NCI-H187 treated with DMSO at 0.1 percent for 48 hours (cell line): ENCODE results near the gene SYT1.

Experiments
- DNase-seq: peaks from one replicate; lab custom pipeline; 2025; lab: John Stamatoyannopoulos, UW

Gene SYT1

DNA sequence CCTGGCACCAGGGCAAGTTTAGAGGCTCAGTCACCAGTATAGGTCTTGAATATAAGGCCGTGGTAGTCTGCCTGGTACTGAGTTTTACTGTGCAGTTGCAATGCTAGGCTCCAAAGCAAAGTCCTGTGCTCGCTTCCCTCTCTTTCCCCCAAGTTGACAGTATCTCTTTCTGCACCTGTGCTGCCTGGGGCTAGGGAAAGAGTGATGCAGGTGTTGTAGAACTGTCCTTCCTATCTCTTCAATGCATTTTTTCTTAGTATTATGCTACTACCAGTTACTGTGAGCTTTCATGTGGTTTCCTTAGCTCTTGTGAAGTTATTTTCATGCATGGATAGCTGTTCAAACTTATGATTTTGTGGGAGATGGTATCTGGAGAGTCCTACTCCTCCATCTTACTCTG lies 359.2 kb downstream of the SYT1 start:
- no peak for DNase-seq

DNA sequence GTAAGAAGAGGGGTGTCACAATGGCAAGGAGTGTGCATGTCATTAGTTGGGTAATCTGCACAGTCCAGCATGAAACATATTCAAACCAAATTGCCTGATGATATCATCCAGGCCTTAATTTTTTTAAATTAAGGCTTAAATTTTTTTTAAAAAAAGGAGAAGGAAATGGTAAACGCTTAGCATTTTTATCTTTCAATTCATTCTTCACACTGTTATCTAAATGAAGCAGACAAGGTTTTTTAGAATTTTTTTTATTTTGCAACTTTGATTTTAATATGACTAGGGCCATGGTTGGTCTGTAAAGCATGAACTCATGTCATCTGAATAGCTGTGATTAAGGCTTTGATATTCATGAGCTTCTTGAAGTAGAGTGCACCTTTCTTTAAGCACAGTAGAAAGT lies 362.5 kb downstream of the SYT1 start:
- no peak for DNase-seq

DNA sequence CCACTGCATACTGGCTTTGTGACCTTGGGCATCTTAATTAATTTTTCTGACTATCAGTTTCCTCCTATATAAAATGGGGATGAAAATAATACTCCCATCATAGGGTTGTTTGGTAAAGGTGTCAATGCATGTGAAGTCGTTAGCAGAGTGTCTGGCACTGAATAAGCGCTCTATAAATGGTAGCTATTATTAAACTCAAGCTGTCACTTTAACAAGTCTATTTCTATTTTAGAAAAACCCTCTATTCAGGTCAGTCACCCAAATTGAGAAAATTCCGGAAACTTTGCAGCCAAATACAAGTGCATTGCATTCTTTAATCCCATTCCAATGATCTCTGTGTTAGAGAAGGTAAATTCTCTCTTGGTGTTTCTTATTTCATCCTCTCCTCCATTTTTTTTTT lies 363.1 kb downstream of the SYT1 start:
- no peak for DNase-seq

DNA sequence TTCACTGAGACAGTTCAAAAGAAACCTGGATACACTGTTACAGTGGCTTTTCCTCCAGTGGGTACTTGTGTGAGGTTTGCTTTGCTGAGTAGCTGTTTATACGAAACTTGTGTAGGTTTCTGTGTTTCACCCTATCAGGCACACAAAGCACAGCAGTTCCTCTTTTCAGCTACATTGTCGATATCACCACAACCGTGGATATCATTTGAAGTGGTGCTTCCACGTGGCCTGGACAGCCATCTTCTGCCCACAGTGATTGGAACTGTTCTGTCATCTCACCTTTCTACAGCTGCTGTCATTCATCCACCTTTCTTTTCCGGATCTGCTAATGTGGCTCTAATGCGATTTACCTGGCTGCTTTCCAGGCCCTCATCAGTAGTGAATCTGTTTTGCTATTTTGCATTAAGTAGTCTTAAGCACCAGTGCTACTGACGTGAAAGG lies 368.8 kb downstream of the SYT1 start:
- peak; percentile 96 for DNase-seq

DNA sequence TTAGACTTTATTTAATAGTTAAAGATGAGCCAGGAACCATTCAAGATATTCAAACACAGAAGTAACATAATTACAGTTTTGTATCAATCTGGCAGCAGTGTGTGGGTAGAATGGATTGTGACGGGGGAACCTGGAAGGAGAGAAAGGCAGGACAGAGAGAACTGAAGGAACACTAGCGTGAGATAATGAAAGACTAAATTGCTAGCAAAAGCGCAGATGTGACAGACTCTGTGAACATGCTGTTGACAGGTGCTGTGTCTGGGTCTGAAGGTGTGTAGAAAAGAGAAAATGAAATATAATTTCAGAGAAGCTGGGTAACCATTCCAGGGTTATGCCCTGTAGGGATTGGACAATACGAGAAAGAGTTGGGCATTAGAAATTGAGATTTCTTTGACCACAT lies 372.3 kb downstream of the SYT1 start:
- DNase-seq = no peak

DNA sequence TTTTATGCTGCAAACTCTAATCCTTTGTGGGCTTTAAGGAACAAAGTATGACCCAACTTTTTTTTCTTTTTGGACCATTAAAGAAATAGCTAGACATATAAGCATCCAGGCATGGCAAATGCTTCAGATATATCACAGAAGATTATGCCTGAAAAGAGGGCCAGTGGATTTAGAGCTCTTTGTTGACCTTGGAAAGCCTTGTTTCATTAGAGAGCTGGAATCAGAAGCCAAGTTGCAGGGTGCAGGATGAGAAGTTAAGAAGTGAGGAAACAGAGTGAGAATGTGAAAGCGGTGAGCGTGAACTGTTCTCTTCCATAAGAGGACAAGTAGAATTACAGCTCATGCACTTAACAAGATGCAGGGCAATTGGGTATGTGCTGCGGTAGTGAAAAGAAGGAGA lies 373.7 kb downstream of the SYT1 start:
- DNase-seq = no peak

DNA sequence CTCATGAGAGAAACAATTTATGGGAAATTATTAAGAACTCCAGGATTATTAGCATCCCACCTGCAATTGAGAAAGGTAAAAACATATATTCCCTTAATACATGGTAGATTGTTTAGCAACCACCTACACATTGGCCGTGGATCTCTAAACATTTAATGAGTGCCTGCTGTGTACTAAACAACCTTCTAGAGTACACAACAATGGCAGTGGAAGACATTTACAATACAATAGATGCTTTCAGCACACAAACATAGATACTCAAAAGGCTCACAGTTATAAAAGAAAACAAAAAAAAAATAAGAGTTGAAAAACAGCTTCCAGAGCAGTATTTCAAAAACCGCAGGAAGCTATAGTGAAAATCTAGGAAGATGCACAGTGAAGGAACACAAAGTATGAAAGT lies 382.9 kb downstream of the SYT1 start:
- DNase-seq = no peak

DNA sequence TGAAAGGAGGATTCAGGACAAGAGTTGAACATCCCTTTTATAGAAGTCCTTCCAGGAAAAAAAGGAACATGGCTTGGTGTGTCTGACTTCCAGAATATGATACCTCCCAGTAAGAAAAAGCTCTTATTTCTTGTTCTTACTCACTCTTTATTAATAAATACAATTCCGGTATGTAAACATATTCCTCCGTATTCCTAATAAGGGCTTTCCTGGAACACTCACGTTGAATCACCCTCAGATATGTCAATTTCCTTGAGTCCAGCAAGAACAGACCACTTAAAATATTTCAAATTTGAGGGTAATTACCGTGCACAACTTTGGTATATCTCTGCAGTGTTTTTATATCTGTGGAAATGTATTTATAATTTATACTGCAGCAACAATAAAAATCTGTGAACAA lies 385.6 kb downstream of the SYT1 start:
- no peak for DNase-seq

DNA sequence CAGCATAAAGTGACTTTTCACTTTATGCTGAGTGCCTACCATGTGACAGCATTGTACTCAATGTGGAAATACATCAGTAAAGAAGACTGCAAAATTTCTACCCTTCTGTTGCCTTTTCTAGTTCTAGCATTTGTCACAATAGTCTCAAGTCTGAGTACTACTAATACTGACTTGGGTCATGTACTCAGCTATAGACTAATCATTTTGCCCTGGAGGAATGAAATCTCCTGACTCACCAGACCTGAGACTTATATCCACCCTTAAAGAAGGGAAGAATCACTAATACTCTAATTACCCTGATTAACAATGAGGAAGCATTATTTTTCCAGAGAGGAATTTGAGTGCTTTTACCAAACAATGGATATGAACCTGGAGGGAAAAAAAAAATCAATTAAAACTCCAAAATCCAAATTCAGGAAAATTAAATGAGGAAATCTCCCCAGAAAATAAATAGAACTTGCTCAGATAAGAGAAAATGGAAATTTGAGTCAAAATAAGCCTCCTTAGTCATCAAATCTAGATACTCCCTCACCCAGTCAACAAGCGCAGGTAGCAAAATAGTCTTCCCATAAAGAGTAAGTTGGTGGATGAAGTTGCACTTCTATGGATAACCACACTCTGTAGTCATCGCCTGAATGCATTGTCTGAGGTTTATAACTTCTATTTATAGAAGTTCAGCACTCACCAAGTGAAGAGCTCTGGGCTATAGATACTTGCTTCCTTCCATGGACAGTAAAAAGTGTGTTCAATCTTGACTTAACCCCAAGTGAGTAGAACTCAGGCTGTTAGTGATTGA lies 386.6 kb downstream of the SYT1 start:
- DNase-seq = no peak

DNA sequence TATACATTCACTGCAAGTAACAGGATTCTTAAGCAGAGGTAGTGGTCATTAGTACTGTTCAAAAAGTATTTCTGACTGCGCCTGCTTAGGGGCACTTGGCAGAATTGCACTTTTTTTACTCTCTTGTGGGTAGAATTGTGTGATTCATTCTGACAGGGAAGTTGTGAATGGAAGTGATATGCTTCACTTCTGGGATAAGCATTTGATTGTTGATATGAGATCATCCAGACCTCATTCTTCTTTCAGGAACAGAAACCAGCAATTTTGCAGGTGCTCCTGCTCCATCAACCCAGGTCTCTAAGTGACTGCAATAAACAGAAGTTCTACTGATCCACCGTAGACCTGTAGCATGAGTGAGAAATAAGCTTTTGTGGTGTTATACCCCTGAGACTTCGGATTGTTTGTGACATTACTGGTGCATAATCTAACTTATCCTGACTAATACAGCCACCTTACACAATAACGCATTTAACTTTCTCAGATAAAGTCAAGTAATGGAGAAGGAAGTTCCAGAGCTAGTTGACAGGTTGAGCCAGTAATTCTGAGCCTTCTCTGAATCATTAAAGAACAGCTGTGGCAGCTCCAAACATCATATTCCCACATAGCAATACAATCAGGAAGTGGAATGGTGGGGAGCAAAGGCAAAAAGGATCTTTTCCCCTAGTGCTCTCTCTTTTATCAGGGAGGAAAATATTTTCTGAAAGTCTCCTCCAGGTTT lies 387.9 kb downstream of the SYT1 start:
- DNase-seq = no peak

DNA sequence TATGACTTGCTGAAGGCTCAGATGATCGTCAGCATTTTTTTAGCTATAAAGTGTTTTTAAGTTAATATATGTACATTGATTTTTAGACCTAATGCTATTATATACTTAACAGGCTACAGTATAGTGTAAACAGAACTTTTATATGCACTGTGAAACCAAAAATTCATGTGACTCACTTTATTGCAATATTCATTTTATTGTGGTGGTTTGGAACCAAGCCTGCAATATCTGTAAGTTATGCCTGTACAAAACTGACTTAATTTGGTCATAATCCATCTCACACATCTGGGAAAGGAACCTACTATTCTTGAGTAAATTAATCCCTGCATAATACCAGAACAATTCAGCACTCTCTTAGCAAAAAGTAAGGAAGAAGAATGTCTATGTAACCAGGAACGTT lies 390.7 kb downstream of the SYT1 start:
- no peak for DNase-seq

DNA sequence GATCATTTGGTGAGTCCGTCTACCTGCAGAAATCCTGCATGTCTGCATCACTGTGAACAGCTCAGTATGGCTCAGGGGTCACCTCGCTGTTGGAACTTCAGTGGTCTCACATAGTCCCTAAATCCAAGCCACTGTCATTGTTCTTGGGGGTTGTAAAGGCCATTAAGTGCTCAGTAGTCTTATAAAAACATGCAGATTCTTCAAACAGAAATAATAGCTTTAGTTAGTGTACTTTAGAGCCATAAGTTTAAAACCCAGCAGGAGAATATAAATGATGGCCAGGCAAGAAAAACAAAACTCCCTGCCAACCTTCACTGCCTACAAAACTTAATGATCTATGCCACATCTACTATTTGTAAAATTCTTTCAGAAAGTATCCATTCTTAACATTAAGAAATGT lies 396.3 kb downstream of the SYT1 start:
- no peak for DNase-seq

DNA sequence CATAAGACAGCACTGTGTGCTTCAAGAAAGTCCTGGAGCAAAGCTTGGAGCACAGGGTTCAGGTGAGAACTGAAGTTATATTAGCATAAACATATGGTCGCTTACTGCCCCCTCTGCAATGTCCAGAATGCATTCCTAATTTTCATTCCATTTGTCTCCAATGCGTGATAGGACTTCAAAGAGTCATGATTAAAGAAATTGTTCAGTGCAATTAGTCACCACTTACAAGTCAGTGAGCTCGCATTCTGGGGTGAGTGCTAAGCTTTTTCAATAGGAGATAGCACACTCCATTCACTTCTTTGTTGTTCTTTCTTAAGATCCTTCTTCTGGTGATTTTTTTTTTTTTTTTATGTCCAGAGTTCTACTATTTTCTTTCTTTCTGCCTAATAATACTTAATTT lies 398.4 kb downstream of the SYT1 start:
- no peak for DNase-seq

DNA sequence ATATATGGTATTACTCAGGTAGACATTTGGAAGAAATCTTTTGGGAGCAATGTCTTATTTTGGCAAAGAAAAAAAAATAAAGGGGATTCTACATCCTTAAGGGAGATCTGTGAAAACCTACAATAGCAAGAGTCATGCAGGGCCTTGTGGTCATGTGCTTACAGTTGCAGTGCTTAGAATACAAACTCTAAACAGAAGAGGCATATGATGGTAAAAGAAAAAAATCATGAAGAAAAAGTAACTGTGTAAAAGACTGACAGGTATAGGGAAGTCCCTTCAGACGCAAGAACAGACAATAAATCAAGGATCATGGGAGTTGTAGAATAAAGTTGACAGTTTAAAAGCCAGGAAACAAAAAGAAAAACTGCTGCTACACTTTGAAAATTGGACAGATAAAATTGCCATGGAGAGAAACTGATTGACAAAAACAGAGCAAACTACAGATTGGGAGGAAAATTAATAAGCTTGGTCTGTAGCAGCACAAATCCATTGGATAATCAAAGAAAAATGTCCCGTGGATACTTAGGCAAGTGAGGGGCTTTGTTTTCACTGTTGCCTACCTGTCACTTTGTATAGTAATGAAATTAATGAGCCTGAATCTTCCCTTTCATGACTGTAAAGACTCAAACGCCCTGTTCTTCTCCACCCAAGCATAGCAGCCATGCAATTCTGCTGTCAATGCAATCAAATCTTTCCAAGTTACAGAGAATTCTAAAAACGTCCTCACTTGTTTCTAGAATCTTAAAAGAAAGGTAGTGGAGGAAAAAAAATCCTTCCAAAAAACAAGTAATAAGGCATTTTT lies 402.0 kb downstream of the SYT1 start:
- peak; percentile 34 for DNase-seq

DNA sequence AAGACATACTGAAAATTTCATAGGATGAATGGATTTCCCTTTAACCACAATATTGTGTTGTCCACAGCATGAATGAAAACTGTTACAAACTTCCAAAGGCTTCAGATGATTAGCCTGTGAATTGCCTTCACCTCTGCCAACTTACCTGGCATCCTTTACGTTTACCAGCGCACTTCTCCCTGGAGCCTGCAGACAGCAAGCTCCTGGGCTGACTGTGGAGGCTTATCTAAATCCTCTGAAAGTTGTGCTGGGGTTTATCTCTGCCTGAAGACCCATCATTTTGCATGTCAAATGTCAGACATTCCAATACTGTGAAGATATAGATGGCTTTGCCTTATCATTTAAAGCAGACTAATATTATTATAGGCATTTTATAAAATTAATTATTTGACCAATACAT lies 403.0 kb downstream of the SYT1 start:
- DNase-seq = no peak

DNA sequence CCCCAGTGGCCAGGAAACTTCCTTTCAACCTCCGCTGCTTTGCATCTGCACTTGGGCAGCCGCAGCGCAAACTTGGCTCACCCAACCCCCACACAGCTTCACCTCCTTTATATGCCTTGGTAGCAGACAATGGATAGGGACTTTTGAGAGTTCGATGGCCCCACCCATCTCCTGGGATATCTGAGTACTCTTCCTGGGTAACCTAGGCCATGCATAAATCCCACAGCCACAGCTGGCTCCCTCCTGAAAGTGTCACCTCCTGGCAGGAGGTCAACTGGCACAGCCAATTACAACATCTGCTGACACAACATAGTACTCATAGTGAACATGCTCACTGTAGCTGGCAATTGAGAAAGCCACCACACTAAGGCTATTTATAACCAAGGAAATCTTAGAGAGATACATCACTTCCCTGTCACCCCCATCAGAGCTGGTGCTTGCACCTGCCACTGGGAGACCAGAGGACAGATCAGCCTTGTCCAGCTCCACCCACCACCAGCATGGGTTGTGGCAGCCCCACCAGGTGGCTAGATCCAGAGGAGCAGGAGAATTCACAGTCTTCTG lies 410.0 kb downstream of the SYT1 start:
- DNase-seq = peak; percentile 89

DNA sequence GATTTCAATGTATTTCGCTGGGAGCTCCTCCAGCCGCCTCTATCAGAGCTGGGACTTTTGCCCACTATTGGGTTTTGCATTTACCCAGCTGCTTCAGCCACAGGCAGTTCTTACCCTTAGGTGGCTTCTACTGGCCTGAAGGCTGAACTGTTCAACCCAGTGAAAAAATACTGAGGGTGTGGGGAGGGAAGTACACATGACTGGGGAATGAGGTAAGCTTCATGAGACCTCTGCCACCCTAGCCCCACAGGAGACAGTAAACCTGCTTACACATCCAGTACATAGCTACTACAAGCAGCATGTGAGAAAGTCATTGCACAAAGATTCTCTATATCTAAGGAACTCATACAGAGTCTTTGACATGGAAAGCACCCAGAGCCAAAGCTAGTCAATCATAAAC lies 411.1 kb downstream of the SYT1 start:
- DNase-seq = no peak

DNA sequence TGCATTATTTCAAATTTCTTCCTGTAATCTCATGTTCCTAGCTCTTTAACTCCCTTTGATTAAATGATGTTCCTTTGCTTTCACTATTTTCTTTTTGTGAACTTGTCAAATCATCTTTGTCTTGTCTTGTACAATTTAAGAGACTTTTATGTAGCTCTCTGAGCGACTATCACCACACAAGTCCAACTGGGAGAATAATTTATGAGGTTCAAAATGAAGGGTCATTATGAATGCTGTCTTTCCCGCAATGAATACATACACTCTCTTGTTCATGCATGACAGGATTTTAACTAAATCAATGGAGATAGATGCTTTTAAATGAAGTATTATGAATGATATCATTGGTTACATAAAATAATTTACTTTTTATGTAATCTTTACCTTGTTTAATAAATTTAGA lies 418.8 kb downstream of the SYT1 start:
- peak; percentile 33 for DNase-seq

DNA sequence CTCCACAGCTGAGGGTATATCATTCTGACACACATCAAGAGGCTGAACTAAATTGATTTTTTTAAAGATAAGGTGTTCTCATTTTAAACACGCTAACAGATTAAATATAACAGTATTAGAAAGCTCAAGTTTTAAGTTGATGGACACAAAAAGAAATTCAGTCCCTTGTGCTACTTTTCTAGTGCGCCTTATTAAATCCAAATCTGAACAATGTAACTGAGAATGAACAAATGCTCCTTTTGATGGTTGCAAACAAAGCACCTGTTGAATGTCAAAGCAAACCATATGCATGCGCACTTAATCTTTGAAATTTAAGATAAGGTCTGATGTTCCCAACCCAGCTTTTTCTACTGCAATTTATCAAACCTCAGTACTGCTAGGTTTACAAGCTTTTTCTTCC lies 424.3 kb downstream of the SYT1 start:
- no peak for DNase-seq

DNA sequence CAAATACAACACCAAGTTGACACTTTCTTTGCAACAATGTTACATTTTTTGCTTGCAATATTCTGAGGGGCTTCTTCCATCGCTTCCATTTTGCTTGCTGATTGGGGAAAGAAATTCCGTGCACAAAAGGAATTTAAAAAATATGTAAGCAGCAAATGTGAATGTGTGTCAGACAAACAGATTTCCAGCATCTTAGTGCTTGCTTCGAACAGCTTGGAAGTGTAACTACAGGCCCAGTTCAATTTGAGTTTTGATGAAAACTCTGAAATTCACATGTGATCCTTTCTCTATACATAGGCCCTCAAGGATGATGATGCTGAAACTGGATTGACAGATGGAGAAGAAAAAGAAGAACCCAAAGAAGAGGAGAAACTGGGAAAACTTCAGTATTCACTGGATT lies 427.1 kb downstream of the SYT1 start:
- no peak for DNase-seq

DNA sequence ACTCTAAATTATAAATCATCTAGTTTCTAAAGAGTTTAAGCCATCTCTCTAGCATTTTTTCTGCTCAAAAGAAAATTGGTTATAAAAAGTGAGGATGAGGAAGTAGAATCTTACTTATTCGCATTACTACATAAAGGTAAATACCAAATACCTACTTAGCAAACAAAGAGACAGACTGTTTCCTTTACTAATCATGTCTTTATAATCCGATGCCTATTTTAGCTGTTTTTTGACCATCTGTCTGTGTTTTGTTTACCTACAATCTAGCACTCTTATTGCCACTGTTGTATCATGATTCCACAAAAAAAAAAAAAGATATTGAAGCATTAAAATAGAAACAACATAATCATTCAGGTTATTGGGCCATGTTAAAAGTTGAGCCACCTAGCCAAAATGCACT lies 430.0 kb downstream of the SYT1 start:
- DNase-seq = no peak

DNA sequence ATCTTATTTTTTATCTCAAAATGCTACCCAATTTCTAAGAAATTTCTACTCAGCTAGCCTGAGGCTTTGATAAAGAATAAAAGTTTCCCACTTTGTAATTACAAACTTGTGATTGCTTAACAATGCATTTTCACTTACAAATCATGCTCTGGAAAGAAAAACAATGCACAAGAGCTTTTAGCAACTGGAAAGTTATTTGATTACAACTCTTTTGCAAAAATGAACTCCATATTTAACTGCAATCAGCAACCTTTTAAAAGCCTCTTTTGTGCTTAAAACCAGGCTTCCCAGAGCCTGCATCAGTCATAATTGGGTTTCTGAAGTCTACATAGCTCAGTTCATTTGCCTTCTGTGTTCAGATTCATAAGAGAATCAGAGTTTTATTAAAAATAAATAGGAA lies 431.0 kb downstream of the SYT1 start:
- no peak for DNase-seq

DNA sequence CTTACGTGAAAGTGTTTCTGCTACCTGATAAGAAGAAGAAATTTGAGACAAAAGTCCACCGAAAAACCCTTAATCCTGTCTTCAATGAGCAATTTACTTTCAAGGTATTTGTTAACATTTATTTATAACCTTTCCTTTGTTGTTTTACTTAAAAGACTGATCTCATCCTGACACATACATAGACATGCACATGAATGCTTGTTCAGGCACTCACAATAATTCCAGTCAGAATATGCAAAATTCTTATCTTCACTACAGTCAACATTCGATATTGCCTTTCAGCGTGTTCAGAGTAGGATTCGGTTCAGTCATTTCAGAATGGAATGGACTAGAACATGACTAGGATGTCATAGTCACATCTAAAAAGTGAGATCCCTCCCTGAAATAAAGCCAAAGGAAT lies 431.6 kb downstream of the SYT1 start:
- DNase-seq = no peak
